ENCODE results near the gene FAM210A. TPM values are rescaled to one million over a fixed set of nuclear protein-coding genes. Genes with fewer than 3 reads are reported as not detected.

Gene FAM210A
- total RNA-seq, 1 donor from 2014 or later: 48.4 TPM

DNA sequence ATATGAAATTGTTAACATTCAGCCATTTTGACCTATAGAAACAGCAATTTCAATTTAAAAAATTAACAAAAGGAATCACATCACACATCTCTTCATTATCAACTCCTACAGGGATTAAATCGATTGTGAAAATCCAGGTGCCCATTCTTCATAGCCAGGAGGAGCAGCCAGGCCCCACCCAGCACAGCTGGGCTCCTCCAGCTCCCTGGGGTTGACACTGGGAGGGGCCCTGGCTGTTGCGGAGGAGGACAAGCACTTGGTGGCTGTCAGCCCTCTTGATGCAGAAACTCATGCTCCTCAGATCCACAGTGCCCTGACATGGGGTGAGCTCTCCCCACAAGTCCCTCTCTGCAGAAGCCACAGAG, 99.8 kb downstream of the FAM210A start:
- intact Hi-C loops (cut with DNase I): no loop called here
- DNase-seq (ENCODE audit: low spot score): no peak

DNA sequence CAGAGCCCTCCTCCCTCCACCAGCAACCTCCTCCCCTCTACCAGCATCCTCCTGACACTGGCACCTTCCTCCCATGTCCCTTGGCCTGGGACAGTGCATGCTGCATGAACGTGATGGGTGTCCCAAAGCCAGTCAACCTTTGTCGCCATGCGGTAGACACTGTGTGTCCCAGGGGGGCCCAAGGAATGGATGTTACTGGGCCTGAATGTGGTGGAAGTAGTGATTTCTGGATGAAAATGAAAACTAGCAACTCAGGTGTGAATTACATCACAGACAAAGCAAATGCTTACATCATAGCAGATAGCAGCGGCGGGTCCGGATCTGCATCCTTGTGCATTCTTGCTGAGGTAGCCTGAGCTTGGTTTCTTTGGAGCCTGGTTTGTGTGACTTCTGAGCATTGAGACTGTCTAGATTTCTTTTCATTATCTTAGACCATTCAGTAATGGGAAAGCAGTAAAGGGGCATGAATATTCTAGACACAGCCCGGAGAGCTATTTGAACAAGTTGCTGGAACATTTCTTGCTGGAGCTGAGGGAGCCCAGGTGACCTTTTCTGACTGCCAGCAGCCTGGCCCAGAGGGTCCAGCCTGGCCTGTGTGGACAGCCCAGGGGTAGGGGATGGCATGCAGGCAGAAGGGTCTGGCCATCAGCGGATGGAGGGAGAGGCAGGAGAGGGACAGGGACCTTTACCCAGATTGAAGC, 100.4 kb downstream of the FAM210A start:
- intact Hi-C loops (cut with DNase I): no loop called here
- DNase-seq (ENCODE audit: low spot score): no peak

GRCh38 chr18:13625355-13625754, 101.0 kb downstream of the FAM210A start:
- no peak for DNase-seq (ENCODE audit: low spot score)
- intact Hi-C loops (cut with DNase I): no loop called here

- intact Hi-C loops (cut with DNase I): no loop called here
Measured at GRCh38 chr18:13624563-13625237, 101.7 kb downstream of the FAM210A start.

DNA sequence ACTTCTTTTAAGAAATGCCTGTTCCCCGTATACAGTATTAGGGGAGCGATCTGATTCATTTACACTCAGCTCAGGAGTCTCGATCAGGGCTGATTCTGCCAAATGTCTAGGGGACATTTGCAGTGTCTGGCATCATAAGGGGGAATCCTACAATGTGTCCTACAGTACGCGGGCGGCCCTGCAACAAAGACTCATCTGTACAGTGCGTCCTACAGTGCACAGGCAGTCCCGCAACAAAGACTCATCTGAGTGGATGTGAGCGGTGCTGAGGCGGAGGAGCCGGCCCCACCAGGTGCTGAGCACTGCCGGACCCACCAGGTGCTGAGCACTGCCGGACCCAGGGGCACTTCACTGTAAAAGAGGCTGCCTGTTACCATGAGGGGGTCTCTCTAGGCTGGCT, 102.5 kb downstream of the FAM210A start:
- intact Hi-C loops (cut with DNase I): no loop called here

More at GRCh38 chr18:13624563-13625237, 101.7 kb downstream of the FAM210A start:
- no peak for DNase-seq (ENCODE audit: low spot score)

DNA sequence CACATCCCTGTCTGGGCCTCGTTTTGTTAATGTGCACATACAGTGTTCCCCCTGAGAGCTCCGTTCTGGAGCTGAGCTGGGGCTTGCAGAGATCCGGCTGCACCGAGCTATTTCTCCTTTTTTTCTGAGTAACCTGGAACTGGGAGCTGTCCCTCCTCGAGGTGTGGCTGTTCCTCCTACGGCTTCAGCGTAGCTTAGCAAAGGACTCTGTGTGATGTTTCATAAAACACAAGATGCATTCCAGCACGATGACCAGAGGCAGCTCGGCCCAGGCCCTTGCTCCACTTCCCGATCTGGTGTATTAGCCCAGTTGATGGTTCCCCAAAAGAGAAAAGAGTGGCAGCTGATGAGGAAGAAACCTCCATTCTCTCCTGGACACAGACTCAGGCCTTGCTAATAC, 103.0 kb downstream of the FAM210A start:
- DNase-seq (ENCODE audit: low spot score): no peak
- intact Hi-C loops (cut with DNase I): no loop called here

More for the DNA sequence above, 102.5 kb downstream of the FAM210A start:
- DNase-seq (ENCODE audit: low spot score): no peak

- intact Hi-C loops (cut with DNase I): no loop called here
Measured at GRCh38 chr18:13622751-13623150, 103.6 kb downstream of the FAM210A start.

GRCh38 chr18:13621886-13622619, 104.3 kb downstream of the FAM210A start:
- intact Hi-C loops (cut with DNase I): no loop called here

More at GRCh38 chr18:13622751-13623150, 103.6 kb downstream of the FAM210A start:
- no peak for DNase-seq (ENCODE audit: low spot score)

DNA sequence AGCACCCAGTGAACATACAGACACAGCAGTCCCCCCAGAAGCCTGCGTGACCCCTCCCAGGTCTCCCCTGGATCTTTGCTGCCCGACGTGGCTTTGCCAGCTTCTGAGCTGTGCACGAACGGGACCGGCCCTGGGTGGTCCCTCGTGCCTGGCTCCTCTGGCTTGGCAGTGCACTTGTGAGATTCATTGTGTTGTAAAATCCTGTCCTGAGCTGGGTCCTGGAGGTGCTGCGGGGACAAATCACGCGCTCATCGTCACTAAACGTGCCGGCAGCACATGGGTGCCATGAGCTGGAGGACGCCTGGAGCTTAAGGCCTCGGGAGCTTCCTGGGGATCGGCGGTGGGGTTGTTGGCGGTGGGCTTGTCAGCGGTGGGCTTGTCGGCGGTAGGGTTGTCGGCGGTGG, 104.9 kb downstream of the FAM210A start:
- no peak for DNase-seq (ENCODE audit: low spot score)
- intact Hi-C loops (cut with DNase I): no loop called here

More at GRCh38 chr18:13621886-13622619, 104.3 kb downstream of the FAM210A start:
- DNase-seq (ENCODE audit: low spot score): no peak

DNA sequence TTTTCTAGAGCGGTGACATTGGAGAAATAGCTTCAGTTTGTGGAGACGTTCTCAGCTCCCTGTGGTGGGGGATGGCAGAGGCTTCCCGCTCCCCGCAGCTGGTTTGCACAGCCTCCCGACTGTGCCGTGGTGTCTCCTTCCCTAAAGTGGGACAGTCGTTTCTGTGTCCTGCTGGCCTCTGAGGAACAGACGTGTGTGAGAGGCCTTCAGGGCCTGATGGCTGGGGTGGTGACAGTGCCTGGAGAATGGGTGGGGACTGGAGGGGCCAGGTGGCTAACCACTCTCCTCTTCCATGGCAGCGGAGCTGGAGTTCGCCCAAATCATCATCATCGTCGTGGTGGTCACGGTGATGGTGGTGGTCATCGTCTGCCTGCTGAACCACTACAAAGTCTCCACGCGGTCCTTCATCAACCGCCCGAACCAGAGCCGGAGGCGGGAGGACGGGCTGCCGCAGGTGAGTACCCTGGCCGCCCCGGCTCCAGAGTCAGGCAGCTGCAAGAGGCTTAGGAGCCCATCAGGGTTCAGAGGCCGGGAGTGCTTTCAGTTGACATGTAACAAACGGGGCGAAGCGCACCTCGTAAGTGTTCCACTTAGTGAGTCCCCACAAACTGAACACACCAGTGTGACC, 105.4 kb downstream of the FAM210A start:
- intact Hi-C loops (cut with DNase I): no loop called here
- no peak for DNase-seq (ENCODE audit: low spot score)

- intact Hi-C loops (cut with DNase I): no loop called here
- DNase-seq (ENCODE audit: low spot score): no peak
Measured at GRCh38 chr18:13620206-13620672, 106.1 kb downstream of the FAM210A start.

DNA sequence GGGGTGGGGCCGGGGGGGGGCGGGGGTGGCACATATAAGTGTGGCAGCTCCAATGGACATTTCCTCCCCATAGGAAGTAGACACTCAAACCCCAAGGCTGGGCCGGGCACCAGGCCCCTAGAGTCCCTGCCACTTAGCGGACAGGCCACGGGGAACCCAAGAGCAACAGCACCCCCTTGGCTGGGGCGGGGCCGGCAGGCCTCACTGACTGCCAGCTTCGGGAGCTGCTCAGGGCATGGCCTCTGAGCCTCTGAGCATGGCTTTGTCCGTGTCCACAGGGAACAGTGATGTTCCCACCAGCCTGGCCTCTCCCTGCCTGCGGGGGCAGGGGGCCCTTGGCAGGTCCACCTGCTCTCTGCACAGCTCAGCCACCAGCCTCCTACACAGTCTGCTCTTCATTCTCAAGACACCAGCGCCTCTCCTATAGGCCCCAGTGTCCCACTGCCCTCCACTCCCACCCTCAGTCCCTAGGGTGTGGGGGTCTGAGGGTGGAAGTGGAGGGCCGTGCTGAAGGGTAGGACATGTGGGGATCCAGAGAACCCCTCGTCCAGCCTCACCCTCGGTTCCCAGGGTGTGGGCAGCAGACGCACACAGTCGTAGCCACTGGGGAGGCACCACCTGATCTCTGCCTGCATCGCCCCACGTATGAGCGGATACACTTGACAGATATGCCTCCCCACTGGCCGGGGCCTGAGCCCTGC, 106.7 kb downstream of the FAM210A start:
- DNase-seq (ENCODE audit: low spot score): no peak
- intact Hi-C loops (cut with DNase I): loop anchor here (10.0 kb wide), 1 partner anchor 185 kb away; no protein-coding TSS in a partner anchor

DNA sequence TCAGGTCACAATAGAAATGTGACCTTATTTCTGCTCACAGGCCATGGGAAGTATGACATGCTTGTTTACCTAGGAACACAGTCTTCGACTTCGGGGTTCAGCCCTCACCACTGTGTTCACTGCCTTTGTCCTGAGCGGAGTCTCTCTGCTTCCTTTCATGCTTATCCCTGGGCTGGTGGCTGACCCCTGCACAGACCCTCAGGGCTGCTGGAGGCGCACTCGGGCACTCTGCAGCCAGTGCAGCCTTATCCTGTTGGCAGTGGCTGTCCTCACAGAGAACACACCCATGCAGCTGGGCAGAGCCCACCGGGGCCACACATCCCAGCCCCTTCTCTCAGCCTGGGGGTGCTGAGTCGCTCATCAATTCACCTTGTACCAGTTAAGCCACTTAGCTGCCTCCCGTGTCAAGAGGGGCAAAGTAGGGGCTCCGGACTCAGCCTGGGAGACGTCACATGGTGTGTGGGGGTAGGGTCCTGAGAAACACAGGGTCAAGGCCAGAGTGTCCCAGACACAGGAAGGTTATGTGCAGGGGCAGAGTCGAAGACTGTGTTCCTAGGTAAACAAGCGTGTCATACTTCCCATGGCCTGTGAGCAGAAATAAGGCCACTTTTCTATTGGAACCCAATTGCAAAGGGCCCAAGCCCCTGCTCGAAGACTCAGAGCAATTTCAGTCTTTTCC, 107.5 kb downstream of the FAM210A start:
- intact Hi-C loops (cut with DNase I): loop anchor here (10.0 kb wide), 1 partner anchor 184 kb away; no protein-coding TSS in a partner anchor
- DNase-seq (ENCODE audit: low spot score): no peak

DNA sequence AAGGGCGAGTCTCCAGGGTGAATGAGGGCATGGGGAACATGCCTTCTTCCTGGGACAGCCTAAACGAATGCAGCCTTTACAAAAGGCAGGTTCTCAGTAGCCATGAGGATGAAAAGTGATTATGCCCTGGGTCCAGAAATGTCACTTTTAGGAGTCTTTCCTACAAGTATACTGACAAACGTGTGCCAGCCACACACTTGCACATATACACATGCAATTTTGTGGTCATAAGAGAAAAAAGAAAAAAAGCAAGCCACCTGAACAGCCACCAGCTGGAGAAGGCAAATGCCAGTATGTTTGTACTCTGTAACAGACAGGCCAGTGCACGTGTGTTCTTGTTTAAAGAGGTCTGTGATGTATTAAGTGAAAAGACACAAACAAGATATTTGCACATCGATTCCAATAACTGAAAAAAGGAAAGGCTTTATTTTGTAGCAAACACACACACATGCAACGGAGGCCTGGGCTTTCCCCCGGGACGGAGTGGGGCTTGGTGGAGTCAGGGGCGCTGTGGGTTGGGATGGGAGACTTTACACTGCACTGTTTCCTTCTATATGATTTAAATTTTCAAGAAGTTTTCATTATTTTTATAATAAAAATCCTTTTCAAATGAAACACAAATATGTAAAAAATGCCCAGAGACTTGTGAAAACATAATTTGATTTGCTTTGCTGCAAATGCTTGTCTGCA, 108.4 kb downstream of the FAM210A start:
- intact Hi-C loops (cut with DNase I): loop anchor here (10.0 kb wide), 1 partner anchor 183 kb away; no protein-coding TSS in a partner anchor

GRCh38 chr18:13616525-13617035, 109.8 kb downstream of the FAM210A start:
- DNase-seq (ENCODE audit: low spot score): no peak
- intact Hi-C loops (cut with DNase I): loop anchor here (10.0 kb wide), 1 partner anchor 182 kb away; no protein-coding TSS in a partner anchor

More for the DNA sequence above, 108.4 kb downstream of the FAM210A start:
- DNase-seq (ENCODE audit: low spot score): no peak

GRCh38 chr18:13616041-13616440, 110.3 kb downstream of the FAM210A start:
- no peak for DNase-seq (ENCODE audit: low spot score)
- intact Hi-C loops (cut with DNase I): loop anchor here (10.0 kb wide), 1 partner anchor 181 kb away; no protein-coding TSS in a partner anchor

GRCh38 chr18:13615432-13615861, 110.9 kb downstream of the FAM210A start:
- DNase-seq (ENCODE audit: low spot score): no peak
- intact Hi-C loops (cut with DNase I): loop anchor here (10.0 kb wide), 1 partner anchor 181 kb away; no protein-coding TSS in a partner anchor

Measured in cardiac septum (tissue), 1 donor.